ENCODE data around the gene RNASEH1. TPM values are rescaled to one million over a fixed set of nuclear protein-coding genes. Genes with fewer than 3 reads are reported as not detected.

The RNASEH1 gene
- total and polyA plus RNA-seq, 2 of the 13 experiments (the other 11 are each of a cell fraction or from before 2014, with no cell fraction given) = 14.5 to 57.4 TPM

DNA sequence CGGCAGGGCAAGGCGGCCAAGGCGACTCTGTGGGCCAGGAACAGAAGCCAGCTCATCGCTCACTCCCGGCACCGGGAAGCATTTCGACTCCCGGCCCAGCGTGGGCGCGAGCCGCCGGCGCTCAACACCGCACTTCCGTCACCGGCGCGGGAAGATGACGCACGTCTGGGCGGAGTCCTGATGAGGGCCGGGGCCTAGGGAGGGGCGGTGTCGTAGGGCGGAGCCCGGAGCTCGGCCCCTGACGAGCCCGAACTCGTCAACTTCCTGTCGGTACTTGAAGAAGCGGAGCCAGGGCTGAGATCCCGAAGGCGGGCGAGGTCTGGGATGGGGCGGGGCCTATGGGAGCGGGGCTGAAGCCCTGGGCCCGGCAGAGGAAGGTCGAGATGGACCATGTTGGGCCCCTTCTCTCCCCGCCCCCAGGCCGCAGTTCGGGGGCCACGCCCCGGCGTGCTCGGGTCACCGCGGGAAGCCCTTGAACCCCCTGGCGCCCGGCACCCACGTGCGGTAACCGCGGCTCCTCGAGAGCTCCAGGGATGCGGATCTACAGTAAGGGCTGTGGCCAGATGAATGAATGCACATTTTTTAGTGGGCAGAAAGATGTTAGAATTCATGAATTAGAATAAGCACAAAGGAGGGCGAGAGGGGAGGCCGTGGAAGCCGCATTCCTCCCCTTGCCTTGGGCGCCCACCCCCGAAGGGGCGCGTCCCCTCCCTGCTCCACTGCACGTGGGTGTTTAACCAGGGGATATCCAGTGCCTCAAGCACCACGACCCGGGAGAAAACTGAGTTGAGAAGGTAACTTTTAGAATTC, at the start of gene RNASEH1 (continued):
- no peak; the same call in 1 of the 2 replicates for TF ChIP-seq ZNF121 (CRISPR knock-in tag; IDR thresholded peaks at IDR 0.05)
- TF ChIP-seq PHF21A (CRISPR knock-in tag; IDR thresholded peaks at IDR 0.05) = peak; percentile 90
- TF ChIP-seq CAMTA2 (CRISPR knock-in tag; IDR thresholded peaks at IDR 0.05; ENCODE audit: borderline replicate concordance) = peak; percentile 73; the same call in 1 of the 2 replicates
- peak; percentile 99 for TF ChIP-seq SIN3A (IDR thresholded peaks at IDR 0.05; ENCODE audit: borderline replicate concordance, low read depth, low read length)
- peak; percentile 94 for TF ChIP-seq CC2D1A (CRISPR knock-in tag; IDR thresholded peaks at IDR 0.05)
- TF ChIP-seq NR1H2 (CRISPR knock-in tag; IDR thresholded peaks at IDR 0.05; ENCODE audit: borderline replicate concordance, low read depth) = no peak
- TF ChIP-seq ZNF468 (CRISPR knock-in tag; IDR thresholded peaks at IDR 0.05) = 0 out of 2 replicates have a peak, but pooled peaks have one; percentile 43
- TF ChIP-seq ZNF713 (CRISPR knock-in tag; IDR thresholded peaks at IDR 0.05) = no peak; the same call in 1 of the 2 replicates
- TF ChIP-seq XBP1 (CRISPR knock-in tag; IDR thresholded peaks at IDR 0.05) = 0 out of 2 replicates have a peak, but pooled peaks have one; percentile 78
- TF ChIP-seq ZBTB7A (CRISPR knock-in tag; IDR thresholded peaks at IDR 0.05) = 0 out of 2 replicates have a peak, but pooled peaks have one; percentile 29
- peak; percentile 70 for TF ChIP-seq AGO1 (IDR thresholded peaks at IDR 0.05; ENCODE audit: low read depth, low read length, poor library complexity, severe bottlenecking)
- TF ChIP-seq POLR2AphosphoS2 (IDR thresholded peaks at IDR 0.05; ENCODE audit: low read depth, low read length) = peak; percentile 89; the same call in 1 of the 2 replicates
- peak; percentile 82 for TF ChIP-seq ZMAT3 (CRISPR knock-in tag; conservative IDR thresholded peaks at IDR 0.05)
- TF ChIP-seq, protein P1, sequence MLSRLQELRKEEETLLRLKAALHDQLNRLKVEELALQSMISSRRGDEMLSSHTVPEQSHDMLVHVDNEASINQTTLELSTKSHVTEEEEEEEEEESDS (CRISPR knock-in tag; IDR thresholded peaks at IDR 0.05; ENCODE audit: borderline replicate concordance) = peak; percentile 89; the same call in 1 of the 2 replicates
- peak; percentile 94 for TF ChIP-seq POLR2G (IDR thresholded peaks at IDR 0.05; ENCODE audit: low read depth, low read length)
- TF ChIP-seq ZSCAN22 (CRISPR knock-in tag; IDR thresholded peaks at IDR 0.05) = peak; percentile 82
- TF ChIP-seq RFX5 (IDR thresholded peaks at IDR 0.05; ENCODE audit: low read depth, low read length) = peak; percentile 62; the same call in 1 of the 2 replicates
- TF ChIP-seq, protein P2, sequence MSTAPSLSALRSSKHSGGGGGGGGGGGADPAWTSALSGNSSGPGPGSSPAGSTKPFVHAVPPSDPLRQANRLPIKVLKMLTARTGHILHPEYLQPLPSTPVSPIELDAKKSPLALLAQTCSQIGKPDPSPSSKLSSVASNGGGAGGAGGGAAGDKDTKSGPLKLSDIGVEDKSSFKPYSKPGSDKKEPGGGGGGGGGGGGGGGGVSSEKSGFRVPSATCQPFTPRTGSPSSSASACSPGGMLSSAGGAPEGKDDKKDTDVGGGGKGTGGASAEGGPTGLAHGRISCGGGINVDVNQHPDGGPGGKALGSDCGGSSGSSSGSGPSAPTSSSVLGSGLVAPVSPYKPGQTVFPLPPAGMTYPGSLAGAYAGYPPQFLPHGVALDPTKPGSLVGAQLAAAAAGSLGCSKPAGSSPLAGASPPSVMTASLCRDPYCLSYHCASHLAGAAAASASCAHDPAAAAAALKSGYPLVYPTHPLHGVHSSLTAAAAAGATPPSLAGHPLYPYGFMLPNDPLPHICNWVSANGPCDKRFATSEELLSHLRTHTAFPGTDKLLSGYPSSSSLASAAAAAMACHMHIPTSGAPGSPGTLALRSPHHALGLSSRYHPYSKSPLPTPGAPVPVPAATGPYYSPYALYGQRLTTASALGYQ (CRISPR knock-in tag; IDR thresholded peaks at IDR 0.05) = peak; percentile 95
- TF ChIP-seq, protein P3, sequence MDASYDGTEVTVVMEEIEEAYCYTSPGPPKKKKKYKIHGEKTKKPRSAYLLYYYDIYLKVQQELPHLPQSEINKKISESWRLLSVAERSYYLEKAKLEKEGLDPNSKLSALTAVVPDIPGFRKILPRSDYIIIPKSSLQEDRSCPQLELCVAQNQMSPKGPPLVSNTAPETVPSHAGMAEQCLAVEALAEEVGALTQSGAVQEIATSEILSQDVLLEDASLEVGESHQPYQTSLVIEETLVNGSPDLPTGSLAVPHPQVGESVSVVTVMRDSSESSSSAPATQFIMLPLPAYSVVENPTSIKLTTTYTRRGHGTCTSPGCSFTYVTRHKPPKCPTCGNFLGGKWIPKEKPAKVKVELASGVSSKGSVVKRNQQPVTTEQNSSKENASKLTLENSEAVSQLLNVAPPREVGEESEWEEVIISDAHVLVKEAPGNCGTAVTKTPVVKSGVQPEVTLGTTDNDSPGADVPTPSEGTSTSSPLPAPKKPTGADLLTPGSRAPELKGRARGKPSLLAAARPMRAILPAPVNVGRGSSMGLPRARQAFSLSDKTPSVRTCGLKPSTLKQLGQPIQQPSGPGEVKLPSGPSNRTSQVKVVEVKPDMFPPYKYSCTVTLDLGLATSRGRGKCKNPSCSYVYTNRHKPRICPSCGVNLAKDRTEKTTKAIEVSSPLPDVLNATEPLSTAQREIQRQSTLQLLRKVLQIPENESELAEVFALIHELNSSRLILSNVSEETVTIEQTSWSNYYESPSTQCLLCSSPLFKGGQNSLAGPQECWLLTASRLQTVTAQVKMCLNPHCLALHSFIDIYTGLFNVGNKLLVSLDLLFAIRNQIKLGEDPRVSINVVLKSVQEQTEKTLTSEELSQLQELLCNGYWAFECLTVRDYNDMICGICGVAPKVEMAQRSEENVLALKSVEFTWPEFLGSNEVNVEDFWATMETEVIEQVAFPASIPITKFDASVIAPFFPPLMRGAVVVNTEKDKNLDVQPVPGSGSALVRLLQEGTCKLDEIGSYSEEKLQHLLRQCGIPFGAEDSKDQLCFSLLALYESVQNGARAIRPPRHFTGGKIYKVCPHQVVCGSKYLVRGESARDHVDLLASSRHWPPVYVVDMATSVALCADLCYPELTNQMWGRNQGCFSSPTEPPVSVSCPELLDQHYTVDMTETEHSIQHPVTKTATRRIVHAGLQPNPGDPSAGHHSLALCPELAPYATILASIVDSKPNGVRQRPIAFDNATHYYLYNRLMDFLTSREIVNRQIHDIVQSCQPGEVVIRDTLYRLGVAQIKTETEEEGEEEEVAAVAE (CRISPR knock-in tag; IDR thresholded peaks at IDR 0.05; ENCODE audit: borderline replicate concordance) = no peak
- TF ChIP-seq, protein P4, sequence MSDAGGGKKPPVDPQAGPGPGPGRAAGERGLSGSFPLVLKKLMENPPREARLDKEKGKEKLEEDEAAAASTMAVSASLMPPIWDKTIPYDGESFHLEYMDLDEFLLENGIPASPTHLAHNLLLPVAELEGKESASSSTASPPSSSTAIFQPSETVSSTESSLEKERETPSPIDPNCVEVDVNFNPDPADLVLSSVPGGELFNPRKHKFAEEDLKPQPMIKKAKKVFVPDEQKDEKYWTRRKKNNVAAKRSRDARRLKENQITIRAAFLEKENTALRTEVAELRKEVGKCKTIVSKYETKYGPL (CRISPR knock-in tag; IDR thresholded peaks at IDR 0.05) = peak; percentile 88

Measured in HepG2 (cell line).